ENCODE results near the gene ZNF804B.

Gene ZNF804B

GRCh38 chr7:89001306-89001705 is 241.8 kb downstream of the ZNF804B start:
- H3K9ac ChIP-seq (ENCODE audit: low read length): no peak overlapping the region
- H3K23ac ChIP-seq (ENCODE audit: low read length): no peak overlapping the region
- no peak for DNase-seq
- no peak overlapping the region for H2AFZ ChIP-seq (ENCODE audit: insufficient read depth, low read length, poor library complexity)
- no peak overlapping the region for H3K27ac ChIP-seq (ENCODE audit: low read depth, low read length)
- no peak overlapping the region for H4K91ac ChIP-seq (ENCODE audit: low read depth, low read length)
- no peak overlapping the region for H4K12ac ChIP-seq (ENCODE audit: low read depth, low read length)
- H3K18ac ChIP-seq (ENCODE audit: low read length): no peak overlapping the region
- H3K9me3 ChIP-seq (ENCODE audit: insufficient read depth, low read depth, low read length): no peaks in the 10 kb centered on the region
- no peaks in the 10 kb centered on the region for H3K4me1 ChIP-seq (ENCODE audit: control insufficient read depth in 1 of 2, insufficient read depth in 2 of 2, low read length in 2 of 2)
- no peaks in the 10 kb centered on the region for H3K79me2 ChIP-seq (ENCODE audit: control insufficient read depth, insufficient read depth, low read length, poor library complexity)
- H3K4me3 ChIP-seq (ENCODE audit: low read depth, low read length): no peak overlapping the region
- H3K27me3 ChIP-seq (ENCODE audit: insufficient read depth, low read length): no peaks in the 10 kb centered on the region
- H2BK12ac ChIP-seq (ENCODE audit: low read length): no peak overlapping the region
- no peak overlapping the region for H2BK5ac ChIP-seq (ENCODE audit: low read depth, low read length, poor library complexity)
- no peaks in the 10 kb centered on the region for H3K36me3 ChIP-seq (ENCODE audit: control insufficient read depth in 1 of 2, insufficient read depth in 2 of 2, low read length in 2 of 2)
- WGBS (ENCODE audit: extremely low coverage, insufficient coverage, insufficient read length): no CpG with 5 or more reads among the region's 1 CpG
- no peak overlapping the region for H3K4me2 ChIP-seq (ENCODE audit: low read length)
- H2AK5ac ChIP-seq (ENCODE audit: low read length): no peak overlapping the region
- no peak overlapping the region for H4K8ac ChIP-seq (ENCODE audit: low read depth, low read length)
- H3K4ac ChIP-seq (ENCODE audit: low read depth, low read length): no peak overlapping the region
- H3K79me1 ChIP-seq (ENCODE audit: low read length): no peaks in the 10 kb centered on the region
- no peak overlapping the region for H3K14ac ChIP-seq (ENCODE audit: low read length)
- no peak overlapping the region for H2BK120ac ChIP-seq (ENCODE audit: insufficient read depth, low read length, poor library complexity)

GRCh38 chr7:89002981-89003956 is 243.8 kb downstream of the ZNF804B start:
- no peaks in the 10 kb centered on the region for H3K36me3 ChIP-seq (ENCODE audit: control insufficient read depth in 1 of 2, insufficient read depth in 2 of 2, low read length in 2 of 2)
- no peaks in the 10 kb centered on the region for H3K27me3 ChIP-seq (ENCODE audit: insufficient read depth, low read length)
- DNase-seq: no peak
- H3K4me3 ChIP-seq (ENCODE audit: low read depth, low read length): no peak overlapping the region
- H3K4me1 ChIP-seq (ENCODE audit: control insufficient read depth in 1 of 2, insufficient read depth in 2 of 2, low read length in 2 of 2): no peaks in the 10 kb centered on the region
- H3K9me3 ChIP-seq (ENCODE audit: insufficient read depth, low read depth, low read length): no peaks in the 10 kb centered on the region
- H2BK5ac ChIP-seq (ENCODE audit: low read depth, low read length, poor library complexity): no peak overlapping the region
- no peak overlapping the region for H3K9ac ChIP-seq (ENCODE audit: low read length)
- H3K79me1 ChIP-seq (ENCODE audit: low read length): no peaks in the 10 kb centered on the region
- no peak overlapping the region for H3K18ac ChIP-seq (ENCODE audit: low read length)
- H4K12ac ChIP-seq (ENCODE audit: low read depth, low read length): no peak overlapping the region
- no CpG with 5 or more reads among the region's 4 CpGs for WGBS (ENCODE audit: extremely low coverage, insufficient coverage, insufficient read length)
- no peak overlapping the region for H3K14ac ChIP-seq (ENCODE audit: low read length)
- H4K8ac ChIP-seq (ENCODE audit: low read depth, low read length): no peak overlapping the region
- no peak overlapping the region for H3K23ac ChIP-seq (ENCODE audit: low read length)
- H2BK120ac ChIP-seq (ENCODE audit: insufficient read depth, low read length, poor library complexity): no peak overlapping the region
- H3K4me2 ChIP-seq (ENCODE audit: low read length): no peak overlapping the region
- H3K27ac ChIP-seq (ENCODE audit: low read depth, low read length): no peak overlapping the region
- H4K91ac ChIP-seq (ENCODE audit: low read depth, low read length): no peak overlapping the region
- H2AFZ ChIP-seq (ENCODE audit: insufficient read depth, low read length, poor library complexity): no peak overlapping the region
- no peak overlapping the region for H2AK5ac ChIP-seq (ENCODE audit: low read length)
- no peaks in the 10 kb centered on the region for H3K79me2 ChIP-seq (ENCODE audit: control insufficient read depth, insufficient read depth, low read length, poor library complexity)
- H2BK12ac ChIP-seq (ENCODE audit: low read length): no peak overlapping the region
- H3K4ac ChIP-seq (ENCODE audit: low read depth, low read length): no peak overlapping the region

GRCh38 chr7:89012016-89012415 is 252.5 kb downstream of the ZNF804B start:
- DNase-seq: no peak

GRCh38 chr7:89017695-89018094 is 258.2 kb downstream of the ZNF804B start:
- Histone ChIP-seq H3K27me3 (ENCODE audit: insufficient read depth, low read length) (no peaks in the 10 kb centered on the region), H2AK5ac (ENCODE audit: low read length) (no peak overlapping the region), H3K4me3 (ENCODE audit: low read depth, low read length) (no peak overlapping the region), H3K4me1 (ENCODE audit: control insufficient read depth in 1 of 2, insufficient read depth in 2 of 2, low read length in 2 of 2) (no peaks in the 10 kb centered on the region), H3K9me3 (ENCODE audit: insufficient read depth, low read depth, low read length) (no peaks in the 10 kb centered on the region), H3K36me3 (ENCODE audit: control insufficient read depth in 1 of 2, insufficient read depth in 2 of 2, low read length in 2 of 2) (no peaks in the 10 kb centered on the region), H3K18ac (ENCODE audit: low read length) (no peak overlapping the region), H2BK12ac (ENCODE audit: low read length) (no peak overlapping the region), H4K8ac (ENCODE audit: low read depth, low read length) (no peak overlapping the region), H2AFZ (ENCODE audit: insufficient read depth, low read length, poor library complexity) (no peak overlapping the region), H3K23ac (ENCODE audit: low read length) (no peak overlapping the region), H4K12ac (ENCODE audit: low read depth, low read length) (no peak overlapping the region), H2BK5ac (ENCODE audit: low read depth, low read length, poor library complexity) (no peak overlapping the region), H3K4ac (ENCODE audit: low read depth, low read length) (no peak overlapping the region), H2BK120ac (ENCODE audit: insufficient read depth, low read length, poor library complexity) (no peak overlapping the region), H3K4me2 (ENCODE audit: low read length) (no peak overlapping the region), H4K91ac (ENCODE audit: low read depth, low read length) (no peak overlapping the region), H3K79me2 (ENCODE audit: control insufficient read depth, insufficient read depth, low read length, poor library complexity) (no peaks in the 10 kb centered on the region), H3K27ac (ENCODE audit: low read depth, low read length) (no peak overlapping the region), H3K79me1 (ENCODE audit: low read length) (no peaks in the 10 kb centered on the region), H3K14ac (ENCODE audit: low read length) (no peak overlapping the region), H3K9ac (ENCODE audit: low read length) (no peak overlapping the region)
- WGBS (ENCODE audit: extremely low coverage, insufficient coverage, insufficient read length): no CpG with 5 or more reads among the region's 3 CpGs
- DNase-seq: no peak

More at GRCh38 chr7:89012016-89012415, 252.5 kb downstream of the ZNF804B start:
- Histone ChIP-seq H3K36me3 (ENCODE audit: control insufficient read depth in 1 of 2, insufficient read depth in 2 of 2, low read length in 2 of 2) (no peaks in the 10 kb centered on the region), H4K8ac (ENCODE audit: low read depth, low read length) (no peak overlapping the region), H2BK12ac (ENCODE audit: low read length) (no peak overlapping the region), H2BK5ac (ENCODE audit: low read depth, low read length, poor library complexity) (no peak overlapping the region), H3K14ac (ENCODE audit: low read length) (no peak overlapping the region), H3K4me3 (ENCODE audit: low read depth, low read length) (no peak overlapping the region), H3K79me2 (ENCODE audit: control insufficient read depth, insufficient read depth, low read length, poor library complexity) (no peaks in the 10 kb centered on the region), H4K12ac (ENCODE audit: low read depth, low read length) (no peak overlapping the region), H3K9me3 (ENCODE audit: insufficient read depth, low read depth, low read length) (no peaks in the 10 kb centered on the region), H3K9ac (ENCODE audit: low read length) (no peak overlapping the region), H2AK5ac (ENCODE audit: low read length) (no peak overlapping the region), H3K18ac (ENCODE audit: low read length) (no peak overlapping the region), H3K23ac (ENCODE audit: low read length) (no peak overlapping the region), H3K27me3 (ENCODE audit: insufficient read depth, low read length) (no peaks in the 10 kb centered on the region), H3K4me1 (ENCODE audit: control insufficient read depth in 1 of 2, insufficient read depth in 2 of 2, low read length in 2 of 2) (no peaks in the 10 kb centered on the region), H3K4ac (ENCODE audit: low read depth, low read length) (no peak overlapping the region), H3K79me1 (ENCODE audit: low read length) (no peaks in the 10 kb centered on the region), H2BK120ac (ENCODE audit: insufficient read depth, low read length, poor library complexity) (no peak overlapping the region), H3K27ac (ENCODE audit: low read depth, low read length) (no peak overlapping the region), H4K91ac (ENCODE audit: low read depth, low read length) (no peak overlapping the region), H2AFZ (ENCODE audit: insufficient read depth, low read length, poor library complexity) (no peak overlapping the region), H3K4me2 (ENCODE audit: low read length) (no peak overlapping the region)
- WGBS (ENCODE audit: extremely low coverage, insufficient coverage, insufficient read length): no CpG with 5 or more reads among the region's 5 CpGs
